IPS-18a (cell line): ENCODE data around the gene IGDCC3.

Experiments used
- H3K27ac ChIP-seq: one replicate; pipeline ENCODE4 v1.5.1; 2013; ENCODE audit warnings: low read length
- H3K27me3 ChIP-seq: one replicate; pipeline ENCODE4 v1.6.1; 2013; ENCODE audit warnings: mild to moderate bottlenecking, low read length; ENCODE audit not compliant: control insufficient read depth, insufficient read depth
- H3K36me3 ChIP-seq: one replicate; pipeline ENCODE4 v1.6.1; 2013; ENCODE audit warnings: low read depth, low read length; ENCODE audit not compliant: control insufficient read depth
- H3K4me1 ChIP-seq: one replicate; pipeline ENCODE4 v1.6.1; 2013; ENCODE audit warnings: low read depth, low read length; ENCODE audit not compliant: control insufficient read depth
- H3K4me3 ChIP-seq: one replicate; pipeline ENCODE4 v1.5.1; 2013; ENCODE audit warnings: low read length
- H3K9ac ChIP-seq: one replicate; pipeline ENCODE4 v1.6.1; 2013; ENCODE audit warnings: mild to moderate bottlenecking, low read length, moderate library complexity
- H3K9me3 ChIP-seq: one replicate; pipeline ENCODE4 v1.6.1; 2013; ENCODE audit warnings: low read depth, low read length; ENCODE audit not compliant: control insufficient read depth

The IGDCC3 gene

GRCh38 chr15:65328506-65329287 is 49.1 kb downstream of the IGDCC3 start:
- Histone ChIP-seq H3K9me3 (no peaks in the 10 kb centered on the region), H3K27ac (no peak overlapping the region), H3K36me3 (peaks cover 28% of the 10 kb centered on the region), H3K4me3 (no peak overlapping the region), H3K4me1 (peaks cover 2% of the 10 kb centered on the region), H3K27me3 (no peaks in the 10 kb centered on the region), H3K9ac (no peak overlapping the region)

DNA sequence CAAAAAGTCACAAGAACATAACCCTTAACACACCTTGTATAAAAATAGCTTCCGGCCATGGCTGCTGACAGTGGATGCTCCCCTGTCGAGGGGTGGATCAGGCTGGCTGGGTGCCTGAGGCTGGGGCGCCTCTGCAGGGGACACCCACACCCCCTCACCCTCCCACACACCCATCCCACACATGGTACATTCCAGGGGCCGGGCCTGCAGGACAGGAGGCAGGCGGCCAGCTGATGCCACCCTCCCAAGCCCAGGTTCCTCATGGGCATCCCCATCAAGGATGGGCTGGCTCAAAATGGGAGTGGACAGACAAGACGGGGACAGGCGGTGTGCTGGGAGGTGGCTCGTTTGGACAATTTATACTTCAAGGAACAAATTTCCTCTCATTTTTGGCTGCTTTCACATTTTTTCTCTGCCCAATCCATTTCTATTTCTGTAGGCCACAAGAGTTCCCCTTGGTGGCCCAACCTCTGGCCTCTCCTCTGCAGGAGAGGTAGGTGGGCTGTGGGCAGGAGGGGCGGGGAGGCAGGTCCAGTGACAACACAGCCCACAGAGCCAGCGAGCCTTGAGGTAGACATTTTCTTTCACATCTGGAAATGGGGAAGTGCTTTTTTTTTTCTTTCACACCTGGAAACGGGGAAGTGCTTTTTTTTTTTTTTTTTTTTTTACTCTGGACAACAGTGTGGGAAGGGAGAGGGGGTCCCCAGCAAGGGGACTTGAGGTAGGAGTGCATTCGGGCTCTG is 50.0 kb downstream of the IGDCC3 start:
- H3K4me3 ChIP-seq: no peak overlapping the region
- H3K4me1 ChIP-seq: no peaks in the 10 kb centered on the region
- no peaks in the 10 kb centered on the region for H3K27me3 ChIP-seq
- no peaks in the 10 kb centered on the region for H3K9me3 ChIP-seq
- H3K36me3 ChIP-seq: peaks cover 28% of the 10 kb centered on the region
- no peak overlapping the region for H3K27ac ChIP-seq
- H3K9ac ChIP-seq: no peak overlapping the region

GRCh38 chr15:65326818-65327217 is 51.0 kb downstream of the IGDCC3 start:
- H3K36me3 ChIP-seq: peaks cover 28% of the 10 kb centered on the region

DNA sequence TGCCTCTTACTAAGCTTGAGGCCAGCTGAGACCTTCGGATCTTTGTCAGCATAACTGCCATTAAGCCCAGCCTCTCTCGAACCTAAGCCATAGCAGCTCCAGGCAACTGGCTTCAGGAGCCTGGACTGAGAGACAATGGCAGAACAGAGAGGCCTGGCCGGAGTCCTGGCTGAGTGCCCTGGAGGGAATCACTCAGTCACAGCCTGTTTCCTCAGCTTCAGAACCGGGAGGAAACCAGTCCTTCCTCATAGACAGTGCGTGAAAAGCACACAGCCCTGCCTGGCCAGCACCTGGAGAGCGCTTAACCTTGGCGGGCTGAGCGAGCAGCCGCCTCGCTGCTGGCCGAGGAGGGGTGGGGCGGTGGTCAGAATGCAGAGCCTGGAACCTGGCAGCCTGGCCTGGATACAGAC is 51.7 kb downstream of the IGDCC3 start:
- Histone ChIP-seq H3K27me3 (no peaks in the 10 kb centered on the region), H3K9ac (no peak overlapping the region), H3K9me3 (no peaks in the 10 kb centered on the region)

More at GRCh38 chr15:65326818-65327217, 51.0 kb downstream of the IGDCC3 start:
- no peak overlapping the region for H3K9ac ChIP-seq
- H3K9me3 ChIP-seq: no peaks in the 10 kb centered on the region
- H3K27me3 ChIP-seq: no peaks in the 10 kb centered on the region
- H3K27ac ChIP-seq: no peak overlapping the region
- no peak overlapping the region for H3K4me3 ChIP-seq
- H3K4me1 ChIP-seq: no peaks in the 10 kb centered on the region

GRCh38 chr15:65323071-65323511 is 54.7 kb downstream of the IGDCC3 start:
- no peaks in the 10 kb centered on the region for H3K9me3 ChIP-seq
- no peak overlapping the region for H3K9ac ChIP-seq
- no peaks in the 10 kb centered on the region for H3K27me3 ChIP-seq
- H3K36me3 ChIP-seq: no peaks in the 10 kb centered on the region
- H3K4me3 ChIP-seq: no peak overlapping the region
- H3K4me1 ChIP-seq: no peaks in the 10 kb centered on the region
- H3K27ac ChIP-seq: no peak overlapping the region

More for the DNA sequence above, 51.7 kb downstream of the IGDCC3 start:
- Histone ChIP-seq H3K27ac (no peak overlapping the region), H3K36me3 (peaks cover 21% of the 10 kb centered on the region), H3K4me3 (no peak overlapping the region), H3K4me1 (no peaks in the 10 kb centered on the region)

- H3K9me3 ChIP-seq: no peaks in the 10 kb centered on the region
- no peaks in the 10 kb centered on the region for H3K4me1 ChIP-seq
- H3K36me3 ChIP-seq: no peaks in the 10 kb centered on the region
- H3K4me3 ChIP-seq: no peak overlapping the region
- no peak overlapping the region for H3K9ac ChIP-seq
- no peaks in the 10 kb centered on the region for H3K27me3 ChIP-seq
- no peak overlapping the region for H3K27ac ChIP-seq
Measured at GRCh38 chr15:65318870-65319356, 58.9 kb downstream of the IGDCC3 start.

- no peaks in the 10 kb centered on the region for H3K36me3 ChIP-seq
- H3K4me1 ChIP-seq: no peaks in the 10 kb centered on the region
- no peaks in the 10 kb centered on the region for H3K27me3 ChIP-seq
- no peak overlapping the region for H3K9ac ChIP-seq
- no peaks in the 10 kb centered on the region for H3K9me3 ChIP-seq
- no peak overlapping the region for H3K27ac ChIP-seq
- no peak overlapping the region for H3K4me3 ChIP-seq
Measured at GRCh38 chr15:65312400-65312916, 65.3 kb downstream of the IGDCC3 start.

DNA sequence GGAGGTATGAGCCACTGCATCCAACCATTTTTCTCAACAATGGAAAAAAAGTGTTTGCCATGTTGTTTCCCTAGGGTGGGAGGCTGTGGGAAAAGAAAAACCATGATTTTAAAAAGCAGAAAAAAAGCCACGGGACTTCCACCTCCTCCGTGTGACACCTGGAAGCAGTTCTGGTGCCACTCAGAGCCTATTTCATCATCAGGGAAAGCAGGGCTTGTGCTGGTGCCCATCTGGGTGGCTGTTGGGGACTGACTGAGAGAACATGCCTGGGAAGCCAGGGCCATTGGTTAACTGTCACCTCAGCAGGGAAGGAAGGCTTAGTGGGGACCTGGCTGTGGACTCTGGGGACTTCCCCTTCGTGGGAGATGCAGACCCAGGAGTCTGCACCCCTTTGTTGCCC is 66.0 kb downstream of the IGDCC3 start:
- Histone ChIP-seq H3K27me3 (no peaks in the 10 kb centered on the region), H3K36me3 (no peaks in the 10 kb centered on the region), H3K4me3 (no peak overlapping the region), H3K4me1 (no peaks in the 10 kb centered on the region), H3K9ac (no peak overlapping the region), H3K27ac (no peak overlapping the region), H3K9me3 (no peaks in the 10 kb centered on the region)

DNA sequence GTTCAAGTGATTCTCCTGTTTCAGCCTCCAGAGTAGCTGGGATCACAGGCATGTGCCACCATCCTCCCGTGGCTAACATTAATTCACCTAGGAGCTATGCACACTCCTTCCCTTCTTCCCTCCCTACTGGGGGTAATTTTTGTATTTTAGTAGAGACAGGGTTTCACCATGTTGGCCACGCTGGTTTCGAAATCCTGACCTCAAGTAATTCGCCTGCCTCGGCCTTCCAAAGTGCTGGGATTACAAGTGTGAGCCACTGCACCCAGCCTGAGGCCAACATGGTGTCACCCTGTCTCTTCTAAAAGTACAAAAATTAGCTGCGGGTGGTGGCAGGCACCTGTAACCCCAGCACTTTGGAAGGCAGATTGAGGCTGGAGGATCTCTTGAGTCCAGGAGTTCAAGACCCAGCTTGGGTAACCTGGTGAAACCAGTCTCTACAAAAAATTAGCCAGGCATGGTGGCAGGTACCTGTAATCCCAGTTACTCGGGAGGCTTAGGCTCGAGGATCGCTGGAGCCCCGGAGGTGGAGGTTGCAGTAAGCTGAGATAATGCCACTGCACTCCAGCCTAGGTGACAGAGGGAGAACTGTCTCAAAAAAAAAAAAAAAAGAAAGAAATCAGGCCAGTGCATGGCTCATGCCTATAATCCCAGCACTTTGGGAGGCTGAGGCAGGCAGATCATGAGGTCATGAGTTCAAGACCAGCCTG is 67.2 kb downstream of the IGDCC3 start:
- no peaks in the 10 kb centered on the region for H3K27me3 ChIP-seq
- H3K36me3 ChIP-seq: no peaks in the 10 kb centered on the region
- H3K9ac ChIP-seq: no peak overlapping the region
- no peaks in the 10 kb centered on the region for H3K4me1 ChIP-seq
- no peak overlapping the region for H3K4me3 ChIP-seq
- no peak overlapping the region for H3K27ac ChIP-seq
- H3K9me3 ChIP-seq: no peaks in the 10 kb centered on the region

DNA sequence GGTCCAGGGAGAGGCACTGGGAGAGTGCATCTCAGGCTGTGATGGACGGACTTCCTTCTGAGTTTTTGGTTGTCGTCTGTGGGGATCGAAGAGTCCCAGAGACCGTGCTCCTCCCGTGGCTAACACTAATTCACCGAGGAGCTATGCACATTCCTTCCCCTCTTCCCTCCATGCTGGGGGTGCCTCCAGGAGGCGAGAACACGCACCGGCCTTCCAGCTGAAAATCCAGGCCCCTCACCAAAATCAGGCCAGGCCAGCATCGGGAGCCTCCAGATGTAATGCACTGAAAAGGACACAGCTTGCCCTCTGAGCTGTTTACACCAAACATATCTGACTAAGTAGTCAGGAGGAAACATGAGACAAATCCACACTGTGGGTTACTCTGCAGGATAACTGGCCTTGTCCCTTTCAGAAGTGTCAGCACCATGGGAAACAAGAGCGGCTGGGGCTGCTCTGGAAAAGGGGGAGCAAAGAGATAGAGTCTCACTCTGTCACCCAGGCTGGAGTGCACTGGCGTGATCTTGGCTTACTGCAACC is 67.9 kb downstream of the IGDCC3 start:
- no peak overlapping the region for H3K4me3 ChIP-seq
- no peaks in the 10 kb centered on the region for H3K36me3 ChIP-seq
- no peaks in the 10 kb centered on the region for H3K27me3 ChIP-seq
- no peaks in the 10 kb centered on the region for H3K4me1 ChIP-seq
- no peak overlapping the region for H3K27ac ChIP-seq
- H3K9ac ChIP-seq: no peak overlapping the region
- no peaks in the 10 kb centered on the region for H3K9me3 ChIP-seq

DNA sequence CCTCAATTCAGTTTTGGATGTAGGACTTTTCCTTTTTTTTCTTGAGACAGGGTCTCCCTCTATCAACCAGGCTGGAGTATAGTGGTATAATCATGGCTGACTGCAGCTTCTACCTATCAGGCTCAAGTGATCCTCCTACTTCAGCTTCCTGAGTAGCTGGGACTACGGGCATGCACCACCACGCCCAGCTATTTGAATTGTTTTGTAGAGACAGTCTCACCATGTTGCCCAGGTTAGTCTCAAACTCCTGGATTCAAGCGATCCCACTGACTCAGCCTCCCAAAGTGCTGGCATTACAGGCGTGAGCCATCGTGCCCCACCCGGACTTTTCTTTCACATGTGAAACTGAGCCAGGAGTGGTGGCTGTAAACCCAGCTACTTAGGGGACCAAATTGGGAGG is 69.8 kb downstream of the IGDCC3 start:
- Histone ChIP-seq H3K4me3 (no peak overlapping the region), H3K36me3 (no peaks in the 10 kb centered on the region), H3K4me1 (peaks cover 4% of the 10 kb centered on the region), H3K9ac (no peak overlapping the region), H3K27me3 (no peaks in the 10 kb centered on the region), H3K9me3 (no peaks in the 10 kb centered on the region), H3K27ac (no peak overlapping the region)
